Measurements from ENCODE around the gene RANBP17.

The RANBP17 gene

DNA sequence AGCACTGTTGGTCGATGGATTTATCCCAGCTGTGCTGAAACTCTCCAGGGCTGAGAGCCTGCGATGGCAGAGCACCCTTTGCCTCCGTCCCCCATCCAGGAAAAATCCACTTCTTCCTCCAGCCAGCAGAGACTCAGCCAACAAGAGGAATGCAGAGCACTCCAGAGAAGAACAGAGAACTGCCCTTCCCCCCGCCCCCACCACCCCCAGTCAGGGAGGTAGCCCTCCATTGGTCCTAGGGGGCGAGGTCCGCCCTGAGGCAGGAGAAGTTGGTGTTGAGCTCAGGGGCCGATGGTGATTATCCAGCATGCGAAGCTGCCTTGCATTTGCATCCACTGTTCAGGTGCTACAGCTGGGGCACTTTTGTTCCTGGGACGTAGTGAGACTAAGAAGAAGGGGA lies 456.2 kb downstream of the RANBP17 start:
- DNase-seq (ENCODE audit: low spot score) = no peak

DNA sequence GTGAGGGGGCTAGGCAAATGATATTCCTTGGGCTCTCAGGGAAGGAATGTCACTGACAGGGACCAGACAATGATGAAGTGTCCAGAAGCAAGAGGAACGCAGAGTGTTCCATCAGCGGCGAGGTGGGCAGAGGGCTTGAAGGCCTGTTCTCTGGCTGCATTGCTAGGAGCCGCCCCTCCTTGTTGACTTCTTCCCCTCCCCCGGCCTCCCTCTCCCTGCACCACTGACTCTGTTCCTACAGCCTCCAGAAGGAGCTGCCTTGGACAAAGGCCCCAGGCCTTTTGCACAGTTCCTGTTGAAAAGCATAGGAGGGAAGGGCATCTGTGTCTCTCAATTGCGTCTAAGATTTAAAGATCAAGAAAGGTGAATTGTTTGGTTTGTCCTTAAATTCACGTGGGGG lies 459.6 kb downstream of the RANBP17 start:
- DNase-seq (ENCODE audit: low spot score) = no peak

DNA sequence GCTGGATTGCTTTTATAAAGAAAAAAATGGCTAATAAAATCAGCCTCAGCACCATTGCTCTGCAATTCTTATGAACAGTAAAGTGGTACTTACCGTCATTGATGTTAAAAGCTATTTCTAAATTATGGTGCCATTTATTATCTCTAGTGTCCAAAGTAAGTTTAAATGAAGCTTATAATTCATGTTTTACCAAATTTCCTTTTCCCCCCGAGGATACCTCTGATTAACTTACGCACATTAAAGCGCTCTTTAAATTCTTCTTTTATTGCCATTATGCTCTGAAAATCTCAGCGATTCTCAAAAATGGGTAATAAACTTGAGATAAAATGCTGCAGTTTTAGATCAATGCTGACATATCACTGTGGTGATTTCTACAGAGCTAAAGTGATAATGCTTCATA lies 460.7 kb downstream of the RANBP17 start:
- no peak for DNase-seq (ENCODE audit: low spot score)

DNA sequence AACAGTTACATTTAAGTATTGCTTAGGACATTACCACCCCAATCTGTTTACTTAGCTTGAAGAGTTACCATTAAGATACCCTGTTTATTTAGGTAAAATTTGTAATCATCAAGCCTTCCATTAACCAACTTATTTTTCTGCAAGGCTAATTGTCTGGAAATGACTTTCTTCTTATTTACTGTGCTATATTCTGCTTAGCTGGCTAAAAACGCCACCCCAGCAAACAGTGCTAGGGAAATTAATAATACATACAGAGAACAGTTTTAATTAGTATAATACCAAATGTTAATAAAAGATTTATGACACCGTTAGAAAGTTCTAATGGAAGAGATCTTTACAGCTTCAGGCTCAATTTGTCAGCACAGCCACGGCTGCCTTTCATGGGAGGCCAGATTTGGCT lies 461.2 kb downstream of the RANBP17 start:
- DNase-seq (ENCODE audit: low spot score) = no peak

DNA sequence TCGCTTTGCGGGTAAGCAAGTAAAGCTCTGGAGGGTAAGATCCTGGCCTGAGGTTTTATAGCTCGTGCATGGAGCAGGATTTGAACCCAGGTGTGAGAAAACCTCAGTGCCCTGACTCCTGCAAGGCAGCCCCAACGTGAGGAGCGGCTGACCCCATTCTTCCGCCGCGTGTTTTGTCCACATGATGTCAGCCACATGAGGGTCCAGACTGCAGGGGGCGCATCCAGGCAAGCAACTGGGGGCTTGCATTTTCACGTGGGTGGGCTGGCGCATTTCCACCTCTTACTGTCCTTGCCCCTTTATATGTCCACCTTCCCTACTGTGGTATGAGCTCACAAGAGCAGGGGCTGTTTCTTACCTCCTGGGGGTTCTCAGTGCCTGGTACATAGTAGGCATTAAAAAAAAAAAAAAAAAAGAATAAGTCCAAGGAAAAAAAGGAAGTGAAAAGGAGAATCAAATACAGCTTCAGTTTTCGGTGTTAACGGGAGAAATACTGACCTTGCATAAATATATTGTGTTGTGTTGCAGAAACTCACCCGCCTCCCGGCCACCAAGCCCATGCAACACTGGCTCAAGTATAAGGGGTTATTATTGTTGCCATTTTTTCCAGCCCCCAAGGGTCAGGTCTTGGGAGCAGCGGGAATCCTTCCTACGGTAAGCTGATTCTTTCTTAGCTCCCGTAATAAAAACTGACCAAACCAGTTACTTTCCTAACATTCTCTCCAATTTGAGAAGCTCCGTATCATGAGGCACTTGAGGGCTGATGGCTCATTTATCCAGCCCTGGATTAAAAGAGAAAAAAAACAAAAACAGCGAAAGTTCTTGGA lies 462.2 kb downstream of the RANBP17 start:
- no peak for DNase-seq (ENCODE audit: low spot score)

DNA sequence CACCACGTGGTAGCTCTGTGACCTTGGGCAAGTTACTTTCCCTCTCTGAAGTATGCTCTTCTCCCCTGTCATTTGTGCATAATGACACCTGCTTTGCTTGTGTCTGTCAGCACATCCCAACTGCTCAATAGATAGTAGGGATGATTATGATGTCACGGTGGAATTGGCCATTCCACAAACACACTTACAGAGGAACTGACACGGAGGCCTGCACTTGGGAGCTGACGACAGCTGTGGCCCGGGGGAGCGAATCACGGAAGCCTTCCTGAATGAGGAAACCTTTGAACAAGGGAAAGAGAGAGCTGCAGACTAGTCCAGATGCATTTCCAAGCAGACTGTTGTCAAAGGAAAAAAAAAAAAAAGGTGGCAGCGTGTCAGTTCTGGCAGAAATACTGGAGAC lies 468.2 kb downstream of the RANBP17 start:
- DNase-seq (ENCODE audit: low spot score) = no peak

DNA sequence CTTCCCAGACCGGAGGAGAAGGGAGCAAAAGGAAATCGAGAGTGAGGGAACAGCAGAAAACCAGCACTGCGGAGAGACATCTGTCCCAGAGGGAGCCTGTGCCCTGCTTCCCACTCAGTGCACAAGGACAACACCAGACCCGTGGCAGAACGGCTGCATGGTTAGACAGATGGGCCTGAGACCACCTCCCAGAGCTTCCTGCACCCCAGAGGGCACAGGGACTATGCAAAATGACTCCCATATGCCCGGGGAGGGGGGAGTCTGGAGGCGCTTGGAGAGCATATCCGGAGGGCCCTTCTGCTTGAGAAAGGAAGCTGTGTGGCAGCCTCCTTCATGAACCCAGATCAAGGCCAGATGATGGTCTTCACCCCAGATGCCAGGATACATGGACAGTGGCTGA lies 473.8 kb downstream of the RANBP17 start:
- DNase-seq (ENCODE audit: low spot score) = no peak

DNA sequence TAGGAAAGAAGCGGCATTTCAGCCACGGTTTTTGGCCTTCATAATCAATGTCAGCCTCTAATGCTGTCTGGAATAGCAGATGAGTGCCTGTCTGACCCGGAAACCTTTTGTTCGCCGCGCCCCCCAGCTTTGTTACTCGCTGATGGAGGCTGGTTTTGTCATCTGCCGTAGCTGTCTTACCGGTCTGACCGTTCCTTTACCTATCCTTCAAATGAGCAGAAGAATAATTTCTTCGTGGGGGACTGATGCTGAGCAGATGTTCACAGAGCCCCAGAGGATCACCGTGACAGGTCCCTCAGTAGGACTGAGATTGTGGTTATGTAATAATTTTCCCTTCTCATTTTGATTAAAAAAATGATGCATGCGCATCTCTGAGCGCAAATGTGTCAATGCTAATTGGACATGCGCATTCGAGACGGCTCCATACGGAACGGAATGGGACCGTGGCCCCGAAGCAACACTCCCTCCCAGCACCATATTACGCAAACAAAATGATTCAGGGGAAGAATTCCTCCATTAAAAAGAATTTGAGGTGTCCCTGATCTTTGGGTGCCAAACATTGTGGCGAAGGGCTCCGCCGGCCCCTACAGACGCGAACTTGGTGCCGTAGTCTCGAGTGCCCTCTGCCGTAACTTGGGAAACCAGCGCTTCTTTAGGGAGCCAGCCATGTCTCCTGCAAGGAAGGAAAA lies 474.8 kb downstream of the RANBP17 start:
- no peak for DNase-seq (ENCODE audit: low spot score)

DNA sequence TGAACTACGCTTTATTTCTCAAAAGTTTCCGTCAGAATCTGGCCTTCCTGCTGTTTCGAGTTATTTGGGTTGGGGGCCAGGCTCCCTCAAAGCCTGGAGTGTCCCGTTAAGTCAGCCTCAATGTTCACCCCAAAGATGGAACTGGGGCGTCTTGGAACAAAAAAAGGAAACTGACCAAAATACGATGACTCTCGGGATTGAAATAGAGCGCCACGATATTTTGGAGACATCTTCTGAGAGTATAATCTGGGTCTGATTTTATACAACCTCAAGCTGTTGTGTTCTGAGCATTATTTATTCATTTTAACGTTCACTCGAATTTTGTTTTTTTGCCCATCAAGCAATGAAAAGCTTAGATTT lies 475.4 kb downstream of the RANBP17 start:
- no peak for DNase-seq (ENCODE audit: low spot score)

DNA sequence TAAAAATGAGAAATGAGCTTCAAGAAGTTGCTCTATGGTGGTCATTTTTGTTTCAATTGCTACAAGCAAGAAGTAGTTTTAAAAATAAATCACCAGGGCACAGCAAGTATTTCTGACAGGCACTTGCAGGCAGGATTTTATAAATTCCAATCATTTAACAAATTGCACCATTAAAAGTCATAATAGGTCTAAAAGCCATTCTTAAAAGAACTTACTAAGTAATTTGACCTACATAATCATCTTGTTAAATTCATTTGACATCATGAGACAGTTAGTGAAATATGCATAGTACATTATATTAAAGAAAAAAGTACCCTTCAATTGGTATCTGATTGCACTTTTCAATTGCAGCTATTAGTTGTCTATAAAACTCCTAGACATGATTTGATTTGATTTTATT lies 478.2 kb downstream of the RANBP17 start:
- no peak for DNase-seq (ENCODE audit: low spot score)

DNA sequence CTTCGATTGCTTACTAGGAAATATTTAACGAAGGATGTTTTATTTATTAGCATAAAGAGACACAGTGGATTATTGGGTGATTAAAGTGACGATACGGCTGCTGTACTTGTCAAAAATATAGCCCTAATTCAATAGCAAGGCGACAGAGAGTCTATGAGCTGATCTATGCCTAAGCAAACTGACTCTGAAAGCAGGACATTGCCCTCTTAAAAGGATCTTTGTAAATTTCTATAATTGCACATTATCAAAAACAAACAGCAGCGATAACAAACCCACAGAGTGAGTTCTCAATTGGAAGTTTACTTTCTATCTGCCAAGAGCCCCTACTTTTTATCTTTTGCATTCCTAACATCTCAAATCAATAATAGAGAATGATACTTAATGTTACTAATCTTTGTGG lies 478.7 kb downstream of the RANBP17 start:
- no peak for DNase-seq (ENCODE audit: low spot score)

DNA sequence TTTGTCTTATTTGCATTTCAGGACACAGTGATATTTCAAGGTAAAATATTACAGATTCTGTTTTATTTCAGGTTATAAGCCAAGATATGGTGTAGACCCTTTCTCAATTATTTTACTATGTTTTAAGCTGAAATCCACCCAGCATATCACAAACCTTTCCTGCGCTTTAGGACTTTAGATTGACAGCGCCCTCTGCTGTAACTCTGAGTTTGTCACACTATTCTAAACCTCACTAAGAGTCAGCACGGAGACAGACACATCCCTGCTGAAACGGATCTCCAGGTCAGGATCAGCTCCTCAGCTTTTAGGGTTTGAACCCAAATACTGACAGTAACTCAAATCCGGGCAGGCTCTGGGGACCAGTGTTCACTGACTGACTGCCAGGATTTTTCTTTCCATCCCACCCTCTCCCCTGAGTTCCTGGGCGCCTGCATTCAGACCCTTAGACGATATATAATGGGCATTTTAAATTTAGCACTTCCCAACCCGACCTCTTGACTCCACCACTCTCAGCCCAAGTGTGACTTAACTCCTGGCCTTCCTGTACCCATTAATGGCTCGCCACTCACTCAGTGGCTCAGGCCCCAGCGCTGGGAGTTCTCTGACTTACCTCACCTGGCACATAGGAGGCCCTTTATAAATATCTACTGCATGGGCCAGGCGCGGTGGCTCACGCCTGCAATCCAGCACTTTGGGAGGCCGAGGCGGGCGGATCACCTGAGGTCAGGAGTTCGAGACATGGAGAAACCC lies 480.7 kb downstream of the RANBP17 start:
- peak; percentile 78 for DNase-seq (ENCODE audit: low spot score)

DNA sequence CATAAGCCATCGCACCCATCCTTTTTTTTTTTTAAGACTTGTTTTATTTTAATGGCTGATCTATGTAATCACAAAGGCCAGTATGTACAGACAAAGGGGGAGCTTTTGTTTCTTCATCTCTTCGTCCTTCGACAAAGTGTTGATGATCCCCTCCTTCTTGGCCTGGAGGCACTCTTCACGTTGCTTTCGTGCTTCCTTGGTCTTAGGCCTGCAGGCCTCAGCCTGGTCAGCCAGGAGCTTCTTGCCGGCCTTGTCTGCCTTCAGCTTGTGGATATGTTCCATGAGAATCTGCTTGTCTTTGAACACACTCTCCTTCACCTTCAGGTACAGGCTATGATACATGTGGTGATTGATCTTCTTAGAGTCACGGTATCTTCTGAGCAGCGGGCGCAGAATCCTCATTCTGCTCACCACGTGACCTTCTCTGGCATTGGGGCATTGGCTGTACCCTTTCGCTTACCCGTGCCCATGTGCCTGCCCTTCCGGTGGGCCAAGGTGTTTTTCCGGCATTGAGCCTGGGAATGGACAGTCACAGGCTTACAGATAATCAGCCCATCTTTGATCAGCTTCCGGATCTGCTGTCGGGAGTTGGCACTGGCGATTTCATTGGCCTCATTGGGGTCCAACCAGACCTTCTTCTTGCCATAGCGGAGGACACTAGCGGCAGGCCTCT lies 483.3 kb downstream of the RANBP17 start:
- DNase-seq (ENCODE audit: low spot score) = no peak
